Measurements from ENCODE around the gene CDH18. TPM values are rescaled to one million over a fixed set of nuclear protein-coding genes. Genes with fewer than 3 reads are reported as not detected.

The CDH18 gene
- total and polyA plus RNA-seq, 2 of the 4 experiments (the other 2 are of a cell fraction): 0.24 to 1.1 TPM

DNA sequence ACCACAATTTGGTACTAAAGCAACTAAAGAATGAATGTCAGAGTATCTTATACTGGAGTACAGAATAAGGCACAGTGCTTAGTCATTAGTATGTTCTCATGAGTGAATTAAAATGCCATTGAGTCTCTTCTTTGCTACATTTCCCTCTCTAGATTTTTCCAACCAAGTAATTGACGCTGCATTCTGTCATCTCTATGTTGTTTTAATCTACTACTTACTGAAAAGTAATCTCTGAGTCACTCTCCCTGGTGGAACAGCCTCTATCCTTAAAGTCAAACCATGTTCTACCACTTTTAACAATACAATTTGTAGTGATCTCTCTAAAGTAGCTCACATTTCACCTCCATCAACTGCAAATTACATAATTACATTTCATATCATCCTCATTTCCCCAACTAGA, 495.1 kb downstream of the CDH18 start:
- H3K14ac ChIP-seq (replicated peaks; ENCODE audit: low read depth, low read length): no peak overlapping the region
- H2AFZ ChIP-seq (replicated peaks; ENCODE audit: low read length, poor library complexity): no peak overlapping the region
- no peak overlapping the region for H3K18ac ChIP-seq (ENCODE audit: low read depth, low read length)
- H3K56ac ChIP-seq (ENCODE audit: extremely low read depth, insufficient read depth, low read length): no peak overlapping the region
- H2BK120ac ChIP-seq (ENCODE audit: low read depth, low read length): no peak overlapping the region
- no peak overlapping the region for H2BK20ac ChIP-seq (ENCODE audit: low read depth, low read length)
- no peaks in the 10 kb centered on the region for H3K4me1 ChIP-seq (ENCODE audit: control insufficient read depth, insufficient read depth, low read length)
- H2BK15ac ChIP-seq (ENCODE audit: low read depth, low read length): no peak overlapping the region
- no peak overlapping the region for H3K23ac ChIP-seq (ENCODE audit: low read depth, low read length)
- WGBS, 2 experiments (ENCODE audit: extremely low coverage in 2 of 2, insufficient read length in 1 of 2): no CpG with 5 or more reads among the region's 1 CpG
- no peak overlapping the region for H3K4me2 ChIP-seq (ENCODE audit: low read depth, low read length)
- H3K79me1 ChIP-seq (ENCODE audit: low read depth in 1 of 2, low read length in 2 of 2): no peaks in the 10 kb centered on the region
- no peaks in the 10 kb centered on the region for H3K36me3 ChIP-seq (ENCODE audit: control insufficient read depth, insufficient read depth, low read length)
- H2BK5ac ChIP-seq (ENCODE audit: low read depth, low read length, poor library complexity, severe bottlenecking): no peak overlapping the region
- H3K4me3 ChIP-seq (ENCODE audit: insufficient read depth, low read depth, low read length): no peak overlapping the region
- DNase-seq: no peak
- H3K4ac ChIP-seq (ENCODE audit: low read depth, low read length): no peak overlapping the region
- no peak for TF ChIP-seq POLR2A (IDR thresholded peaks at IDR 0.05; ENCODE audit: low read depth, low read length)
- TF ChIP-seq BHLHE40 (IDR thresholded peaks at IDR 0.05; ENCODE audit: low read depth, low read length): no peak
- TF ChIP-seq MXI1 (IDR thresholded peaks at IDR 0.05; ENCODE audit: borderline replicate concordance, low read depth, low read length): no peak
- no peak for TF ChIP-seq RFX5 (IDR thresholded peaks at IDR 0.05; ENCODE audit: low read depth, low read length)
- TF ChIP-seq FOS (IDR thresholded peaks at IDR 0.05; ENCODE audit: low read depth, low read length): no peak
- TF ChIP-seq CTCF (conservative IDR thresholded peaks at IDR 0.05; ENCODE audit: low read depth, low read length): no peak
- TF ChIP-seq ELK1 (IDR thresholded peaks at IDR 0.05; ENCODE audit: borderline replicate concordance, low read depth, low read length): no peak
- TF ChIP-seq MAFK (IDR thresholded peaks at IDR 0.05; ENCODE audit: low read depth, low read length): no peak
- TF ChIP-seq MAZ (IDR thresholded peaks at IDR 0.05; ENCODE audit: borderline replicate concordance, low read depth, low read length): no peak
- TF ChIP-seq, protein P1, sequence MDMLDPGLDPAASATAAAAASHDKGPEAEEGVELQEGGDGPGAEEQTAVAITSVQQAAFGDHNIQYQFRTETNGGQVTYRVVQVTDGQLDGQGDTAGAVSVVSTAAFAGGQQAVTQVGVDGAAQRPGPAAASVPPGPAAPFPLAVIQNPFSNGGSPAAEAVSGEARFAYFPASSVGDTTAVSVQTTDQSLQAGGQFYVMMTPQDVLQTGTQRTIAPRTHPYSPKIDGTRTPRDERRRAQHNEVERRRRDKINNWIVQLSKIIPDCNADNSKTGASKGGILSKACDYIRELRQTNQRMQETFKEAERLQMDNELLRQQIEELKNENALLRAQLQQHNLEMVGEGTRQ (IDR thresholded peaks at IDR 0.05; ENCODE audit: low read depth, low read length): no peak
- TF ChIP-seq CHD1 (IDR thresholded peaks at IDR 0.05; ENCODE audit: low read depth, low read length): no peak
- no peak for TF ChIP-seq RCOR1 (IDR thresholded peaks at IDR 0.05; ENCODE audit: insufficient replicate concordance, low read length)
- no peak for TF ChIP-seq SMC3 (IDR thresholded peaks at IDR 0.05; ENCODE audit: low read depth, low read length)
- no peak for TF ChIP-seq RAD21 (IDR thresholded peaks at IDR 0.05; ENCODE audit: low read length)
- TF ChIP-seq CEBPB (IDR thresholded peaks at IDR 0.05; ENCODE audit: low read depth, low read length): no peak
- TF ChIP-seq NFE2L2 (IDR thresholded peaks at IDR 0.05; ENCODE audit: low read depth, low read length): no peak
- 0 out of 2 replicates have a peak, but pooled peaks cover 2% of the 10 kb centered on the region for H3K9me3 ChIP-seq (ENCODE audit: control insufficient read depth, insufficient read depth, low read length)
- no peak overlapping the region for H4K91ac ChIP-seq (ENCODE audit: insufficient read depth, low read depth, low read length)
- ATAC-seq (ENCODE audit: low read depth): no peak
- no peaks in the 10 kb centered on the region for H4K20me1 ChIP-seq (ENCODE audit: insufficient read depth, low read length)
- in situ Hi-C loops (cut with MboI; ENCODE audit: low sequenced_read_pairs): no loop called here
- no peak overlapping the region for H4K5ac ChIP-seq (ENCODE audit: low read depth, low read length)
- no peak overlapping the region for H3K9ac ChIP-seq (ENCODE audit: low read depth, low read length)
- dilution Hi-C loops (cut with HindIII; ENCODE audit: low sequenced_read_pairs, unreplicated experiment): no loop called here
- H3K27me3 ChIP-seq (ENCODE audit: control insufficient read depth, insufficient read depth, low read length): no peaks in the 10 kb centered on the region
- POLR2A ChIA-PET (ENCODE audit: unreplicated experiment): no interaction called here
- H4K8ac ChIP-seq (ENCODE audit: low read depth in 2 of 2, low read length in 2 of 2): no peak overlapping the region
- CTCF ChIA-PET: no interaction called here
- BruUV-seq (replicated peaks): no TSS peak
- no peak overlapping the region for H2AK5ac ChIP-seq (ENCODE audit: low read depth, low read length)
- intact Hi-C loops (cut with micrococcal nuclease): no loop called here
- H2AK9ac ChIP-seq (replicated peaks; ENCODE audit: low read depth, low read length, poor library complexity): no peak overlapping the region
- H3K9me1 ChIP-seq (ENCODE audit: insufficient read depth, low read length): no peaks in the 10 kb centered on the region
- no peak overlapping the region for H3K27ac ChIP-seq (ENCODE audit: insufficient read depth, low read length)
